ENCODE results near the gene LOXL4.

DNA sequence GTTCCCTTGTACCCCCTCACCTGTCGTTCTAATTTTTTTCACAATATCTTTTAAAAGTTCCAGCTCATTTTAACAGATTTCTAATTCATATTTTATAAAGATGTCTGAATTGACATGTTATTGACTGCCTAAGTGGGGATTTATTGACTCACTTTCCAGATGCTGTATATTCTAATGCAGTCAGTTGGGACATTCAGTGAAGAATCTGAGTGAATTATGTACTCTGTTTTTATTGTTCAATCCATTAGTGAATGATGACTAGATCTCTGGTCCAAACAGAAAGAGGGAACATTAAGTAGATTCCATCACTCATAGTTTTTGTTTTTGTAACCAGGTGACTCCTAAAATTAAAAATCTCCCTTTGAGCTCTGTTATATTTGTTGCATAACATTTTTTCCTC lies 54.3 kb downstream of the LOXL4 start:
- no peak for TF ChIP-seq CTCF (IDR thresholded peaks at IDR 0.05)
- no peak for TF ChIP-seq POLR2A (IDR thresholded peaks at IDR 0.05)

Data from Peyer's patch (tissue), 4 donors.